Stimulated activated CD4-positive, alpha-beta T cell treated with anti-CD3 and anti-CD28 coated beads, Interleukin-15, amount 100 ng/mL, for 1 hour (primary cell): Measurements from ENCODE around the gene INPP4B.

ENCODE experiments used
- DNase-seq, 2 donors: peaks; one replicate each; pipeline ENCODE4 v3.0.0-alpha.2; 2020; ENCODE audit warnings: low read depth in 1 of 2, low spot score in 1 of 2

INPP4B gene

DNA sequence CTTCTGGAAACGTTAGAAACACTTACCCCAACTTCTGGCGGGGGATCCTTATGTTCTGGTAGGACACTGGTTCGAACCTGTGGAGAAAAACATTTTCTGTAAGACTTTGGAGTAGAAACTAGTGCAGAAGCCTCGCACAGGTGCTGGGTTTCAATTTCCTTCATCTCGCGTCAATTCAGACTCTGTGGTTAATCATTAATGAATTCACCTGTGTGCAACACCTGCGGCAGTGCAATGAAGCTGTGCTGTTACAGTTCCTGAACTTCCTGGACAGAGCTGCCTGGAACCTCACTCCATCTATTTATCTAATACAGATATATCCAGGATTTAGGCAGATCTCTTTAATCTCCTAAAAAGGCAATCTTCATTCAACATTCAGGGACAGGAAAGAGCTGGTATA is 531.4 kb downstream of the INPP4B start:
- DNase-seq: no peak

DNA sequence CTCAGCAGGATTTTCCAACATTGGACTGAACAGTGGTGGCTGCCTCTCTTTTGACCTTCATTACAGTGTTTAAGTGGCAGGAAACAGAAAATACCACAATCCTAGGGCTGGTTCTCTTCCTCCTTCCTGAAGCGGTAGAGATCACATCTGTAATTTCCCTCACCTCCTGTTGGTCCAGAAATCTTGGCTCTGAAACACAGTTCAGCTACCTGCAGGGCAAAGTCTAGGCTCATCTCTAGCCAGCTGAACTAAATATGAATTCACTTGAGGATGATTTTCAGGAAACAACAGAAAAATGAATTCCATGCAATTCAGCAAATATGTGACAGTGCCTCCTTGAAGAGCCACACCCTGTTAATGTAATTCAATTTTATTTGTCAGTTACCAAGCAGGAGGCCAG is 531.9 kb downstream of the INPP4B start:
- no peak for DNase-seq

DNA sequence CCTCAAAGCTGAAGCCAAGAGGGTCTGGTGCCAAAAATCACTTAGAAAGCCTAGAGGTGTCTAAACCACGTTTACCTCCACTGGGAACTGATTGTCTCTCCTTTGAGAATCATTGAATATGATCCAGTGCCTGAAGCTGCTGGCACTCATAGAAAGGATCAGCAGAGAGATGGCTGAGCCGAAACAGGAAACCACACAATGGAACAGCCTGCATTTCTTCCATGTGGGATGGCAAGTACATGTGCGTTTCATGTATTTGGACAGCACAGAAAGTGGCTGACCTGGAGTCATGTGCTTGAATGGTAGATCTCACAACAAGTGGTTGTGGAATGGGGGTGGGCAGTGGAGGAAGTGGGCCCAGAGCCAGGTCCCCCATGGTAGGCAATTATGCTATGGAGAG is 533.7 kb downstream of the INPP4B start:
- no peak for DNase-seq

DNA sequence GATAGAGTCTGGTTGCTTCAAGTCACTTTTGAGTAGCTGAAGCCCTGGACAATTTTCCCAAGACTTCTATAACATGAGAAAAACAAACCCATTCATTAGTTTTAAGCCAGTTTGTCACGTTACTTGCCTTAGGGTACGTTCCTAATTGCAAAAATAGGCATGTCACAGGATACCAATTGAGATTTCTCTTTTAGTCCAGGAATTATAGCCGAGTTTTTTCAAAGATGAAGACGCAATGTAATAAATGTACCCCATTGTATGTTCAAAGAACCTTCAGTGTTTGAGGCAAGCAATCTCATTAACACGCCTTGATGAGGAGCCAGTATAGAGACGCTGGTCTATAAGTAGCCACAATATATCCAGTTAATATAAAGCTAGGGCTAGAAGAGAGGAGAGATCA is 534.2 kb downstream of the INPP4B start:
- DNase-seq: no peak

DNA sequence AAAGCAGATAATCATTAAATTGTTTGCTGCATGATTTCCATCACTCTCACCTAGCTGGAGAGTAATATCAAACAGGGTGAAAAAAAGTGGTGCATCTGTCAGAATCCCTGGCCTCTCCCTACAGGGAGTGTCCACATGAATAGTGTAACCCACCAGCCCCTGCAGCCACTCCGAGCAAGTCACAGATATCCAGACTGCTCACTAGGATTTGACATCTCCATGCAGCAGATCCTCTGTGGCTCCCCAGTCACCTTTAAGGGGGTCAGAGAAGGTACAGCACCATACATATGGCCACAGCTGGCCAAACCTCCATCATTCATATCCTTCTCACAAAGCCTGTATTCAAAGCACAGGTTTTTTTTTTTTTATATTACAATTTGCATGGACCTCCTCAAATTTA is 536.3 kb downstream of the INPP4B start:
- DNase-seq: no peak

DNA sequence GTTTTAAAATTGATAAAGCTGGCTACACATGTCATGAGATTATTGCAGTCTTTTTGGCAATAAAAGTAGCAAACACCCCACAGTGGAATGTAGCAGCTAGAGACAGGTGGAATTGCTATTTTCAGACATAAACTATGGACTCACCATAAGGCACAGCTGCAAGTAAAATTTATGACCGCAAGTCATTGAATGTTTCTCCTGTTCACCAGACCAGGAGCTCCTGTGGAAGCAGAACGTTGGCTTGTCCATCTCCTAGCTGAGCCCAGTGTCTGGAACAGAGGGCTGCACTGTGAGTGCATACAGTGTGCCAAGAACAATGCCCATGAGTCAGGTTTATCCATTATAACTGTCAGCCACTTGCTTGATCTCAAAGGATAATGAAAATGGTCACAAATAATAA is 538.2 kb downstream of the INPP4B start:
- DNase-seq: no peak

DNA sequence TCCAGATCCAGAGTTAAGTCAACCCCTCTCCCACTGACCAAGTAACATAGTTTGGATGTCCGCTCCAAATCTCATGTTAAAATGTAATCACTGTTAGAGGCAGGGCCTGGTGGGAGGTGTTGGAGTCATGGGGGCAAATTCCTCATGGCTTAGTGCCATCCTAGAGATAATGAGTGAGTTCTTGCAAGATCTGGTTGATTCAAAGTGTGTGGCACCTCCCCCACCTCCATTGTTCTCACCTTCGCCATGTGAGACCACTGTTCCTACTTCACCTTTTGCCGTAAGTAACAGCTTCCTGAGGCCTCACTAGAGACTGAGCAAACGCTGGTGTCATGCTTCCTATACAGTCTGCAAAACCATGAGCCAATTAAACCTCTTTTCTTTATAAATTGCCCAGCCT is 548.8 kb downstream of the INPP4B start:
- no peak for DNase-seq

DNA sequence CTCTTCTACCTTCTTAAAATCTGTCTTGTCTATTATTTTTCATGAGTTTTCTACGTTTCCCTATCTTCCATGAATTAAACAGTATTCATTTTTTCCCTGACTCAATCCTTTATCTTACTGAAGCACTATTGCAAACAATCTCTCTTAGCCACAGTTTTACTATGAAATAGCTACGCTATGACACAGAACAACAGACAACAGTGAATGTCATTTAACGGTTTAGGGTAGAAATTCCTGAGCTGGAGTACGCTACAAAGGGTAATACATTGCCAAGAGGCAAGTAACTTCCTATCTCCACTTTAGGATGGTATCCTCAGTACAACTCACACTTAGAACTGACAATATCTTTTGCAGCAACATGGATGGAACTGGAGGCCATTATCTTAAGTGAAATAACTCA is 552.6 kb downstream of the INPP4B start:
- no peak for DNase-seq

DNA sequence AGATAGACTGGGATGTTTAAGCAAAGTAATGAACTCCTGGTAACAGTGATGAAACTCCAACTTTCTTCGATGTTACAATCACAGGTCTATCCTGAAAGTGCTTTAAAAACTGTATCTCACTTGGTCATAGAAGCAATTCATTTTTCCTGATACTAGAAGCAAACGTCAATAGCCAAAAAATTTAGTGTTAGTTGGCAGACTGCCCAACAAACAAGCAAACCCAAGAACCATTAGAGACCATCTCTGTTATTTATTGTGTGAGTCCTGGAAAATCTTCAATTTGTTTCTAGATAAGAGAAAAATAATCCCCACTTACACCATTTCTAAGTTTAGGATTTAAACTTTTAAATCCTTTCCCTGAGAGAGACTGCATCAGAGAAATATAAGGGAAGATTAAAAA is 553.9 kb downstream of the INPP4B start:
- no peak for DNase-seq

DNA sequence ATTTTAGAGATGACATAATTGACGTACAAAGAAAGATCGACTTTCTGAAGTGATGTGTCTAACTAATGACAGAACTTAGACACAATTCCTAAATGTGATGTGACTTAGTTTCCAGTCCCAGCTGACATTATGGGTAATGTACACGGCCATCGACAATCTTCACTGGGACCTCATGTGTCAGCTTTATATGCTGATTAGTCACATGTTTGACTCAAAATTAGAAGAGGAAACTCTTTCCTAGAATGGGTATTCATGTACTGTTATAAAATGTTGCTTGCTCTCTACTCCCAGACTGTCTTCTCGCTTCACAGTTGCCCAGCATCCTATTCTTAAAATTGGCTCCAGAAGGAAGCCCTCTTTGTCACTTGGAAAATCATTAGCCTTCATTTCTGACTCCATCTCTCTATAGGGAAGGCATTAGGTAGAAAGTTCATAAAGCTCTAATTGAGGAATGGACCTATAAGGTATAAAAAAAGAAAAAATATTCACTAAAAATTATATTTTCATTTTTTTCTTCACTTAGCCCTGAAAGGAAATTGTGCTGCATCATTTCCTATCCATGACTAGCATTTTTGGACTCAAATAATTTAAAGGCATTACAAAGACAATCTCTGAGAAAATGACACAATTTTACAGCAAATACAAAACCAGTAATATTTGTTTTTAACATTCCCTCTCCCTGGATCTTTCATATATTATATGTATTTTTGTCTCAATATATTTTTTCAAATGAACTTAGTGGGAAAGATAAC is 554.6 kb downstream of the INPP4B start:
- no peak for DNase-seq

DNA sequence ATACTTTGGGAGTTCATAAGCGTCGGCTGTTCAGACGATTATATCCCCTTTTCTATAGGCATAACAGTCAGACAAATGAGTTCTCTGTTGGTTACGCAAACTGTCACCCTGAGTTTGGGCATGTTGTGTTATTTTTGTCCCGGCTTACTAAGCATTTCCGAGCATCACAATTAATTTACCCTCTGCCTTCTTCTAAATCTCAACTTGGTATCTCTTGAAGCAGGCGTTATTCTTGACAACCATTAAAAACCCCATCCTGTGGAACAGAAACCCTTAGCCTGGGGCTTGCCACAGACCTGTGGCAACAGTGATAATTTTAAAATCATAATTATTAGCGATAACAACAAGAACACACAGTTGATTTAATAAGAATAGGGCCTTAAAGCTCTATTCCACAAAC is 558.7 kb downstream of the INPP4B start:
- DNase-seq: no peak

DNA sequence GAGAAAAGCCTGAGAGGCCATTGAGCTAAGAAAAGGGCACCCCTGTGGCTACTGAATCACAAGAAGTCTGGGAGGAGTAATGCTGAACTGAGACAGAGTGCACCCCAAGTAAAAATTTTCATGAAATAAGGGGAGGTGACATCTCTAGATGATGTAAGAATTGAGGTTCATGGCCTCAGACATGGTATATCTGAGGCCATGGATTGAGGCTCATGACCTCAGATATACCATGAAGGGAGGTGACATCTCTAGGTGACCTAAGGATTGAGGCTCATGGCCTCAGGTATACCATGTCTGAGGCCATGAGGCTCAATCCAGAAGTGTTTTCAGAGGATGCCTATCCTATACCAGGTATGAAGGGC is 560.9 kb downstream of the INPP4B start:
- DNase-seq: no peak

DNA sequence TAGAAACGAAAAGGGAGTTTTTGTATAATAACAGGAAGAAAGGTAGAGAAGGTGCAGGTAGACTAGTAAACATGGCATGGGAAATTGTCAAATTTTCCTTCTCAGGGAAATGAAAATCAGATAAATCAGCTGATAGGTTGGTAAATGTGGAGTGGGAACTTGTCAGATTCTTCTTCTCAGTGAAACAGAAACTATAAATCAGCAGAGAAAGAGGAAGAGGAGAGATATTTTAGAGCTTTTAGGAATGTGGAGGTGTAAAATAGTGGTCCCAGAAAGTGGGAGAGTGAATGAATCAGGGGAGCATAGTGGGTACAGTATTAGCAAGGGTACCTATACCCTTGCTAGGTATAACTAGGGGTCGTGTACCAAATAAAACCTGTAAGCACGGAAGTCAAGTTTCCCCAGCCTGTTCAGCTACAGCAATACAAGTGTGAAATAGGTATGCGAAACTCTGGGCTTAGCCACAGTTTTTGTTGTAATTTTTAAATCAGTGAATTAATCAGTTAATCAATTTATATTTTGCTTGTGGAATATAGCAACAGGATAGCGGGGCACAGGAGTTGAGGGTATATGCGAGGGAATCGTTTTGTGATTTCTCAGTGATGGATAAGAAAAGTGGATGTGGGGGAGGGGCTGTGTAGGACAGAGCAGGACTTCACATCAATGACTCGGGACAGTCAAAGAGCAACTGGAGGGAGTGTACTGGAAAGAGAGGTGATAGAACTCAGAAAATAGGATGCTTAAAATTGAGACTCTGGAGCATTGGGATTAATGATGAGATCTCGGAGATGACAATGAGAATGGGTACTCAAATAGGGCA is 561.5 kb downstream of the INPP4B start:
- no peak for DNase-seq

DNA sequence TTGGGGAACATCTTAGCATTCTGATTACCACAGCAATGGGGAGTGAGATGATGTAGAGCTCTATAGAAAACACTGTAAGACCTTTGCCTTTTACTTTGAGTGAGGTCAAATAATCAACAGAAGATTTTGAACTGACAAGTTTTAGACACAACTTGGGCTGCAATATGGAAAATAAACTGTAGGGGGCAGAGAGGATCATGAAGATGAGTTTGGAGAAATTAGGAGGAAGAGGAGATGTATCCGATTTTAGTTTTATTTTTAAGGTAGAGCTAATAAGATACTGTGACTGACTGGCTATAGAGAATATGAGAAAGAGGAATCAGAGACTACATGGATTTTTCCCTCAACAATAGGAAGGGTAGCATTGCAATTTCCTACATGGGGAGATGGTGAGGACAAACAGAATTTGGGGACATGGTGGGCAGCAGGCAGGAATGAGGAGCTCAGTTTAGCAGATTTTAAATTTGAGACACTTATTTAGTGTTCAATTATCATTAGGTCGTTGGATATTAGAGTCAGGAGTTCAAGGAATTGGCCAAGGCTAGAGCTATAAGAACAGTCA is 563.1 kb downstream of the INPP4B start:
- no peak for DNase-seq

DNA sequence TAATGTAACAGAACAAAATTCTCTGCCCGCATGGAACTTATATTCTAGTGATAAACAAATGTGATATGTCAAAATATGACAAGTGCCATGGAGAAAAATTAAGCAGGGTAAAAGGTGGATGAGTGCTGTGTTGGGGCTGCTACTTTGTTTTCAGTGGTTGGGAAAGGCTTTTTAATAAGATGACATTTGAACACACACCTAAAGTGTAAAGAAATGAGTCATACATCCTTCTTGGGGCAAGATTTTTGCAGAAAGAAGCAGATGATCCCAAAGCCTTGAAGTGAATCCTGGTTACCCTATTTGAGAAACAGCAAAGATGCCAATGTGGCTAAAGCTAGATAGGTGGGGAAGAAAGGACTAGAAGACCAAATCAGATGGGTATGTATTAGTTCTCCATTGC is 564.1 kb downstream of the INPP4B start:
- DNase-seq: no peak

DNA sequence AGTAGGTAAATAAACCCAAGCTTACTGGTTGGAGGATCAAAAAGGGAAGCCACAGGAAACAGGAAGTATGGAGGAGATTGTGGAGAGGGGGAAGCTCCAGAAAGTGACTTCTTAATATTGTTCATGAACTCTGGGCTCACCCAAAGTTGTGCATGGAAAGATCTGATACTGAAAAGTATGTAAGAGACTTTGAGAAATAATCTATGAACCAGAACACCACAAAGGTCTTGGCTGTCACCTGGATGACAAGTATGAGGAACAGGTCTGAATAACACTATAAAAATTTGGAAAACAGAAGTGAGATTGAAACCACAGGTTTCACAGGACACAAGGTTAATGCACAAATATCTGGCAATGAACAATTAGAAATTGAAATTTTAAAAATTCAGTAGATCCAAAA is 567.4 kb downstream of the INPP4B start:
- DNase-seq: no peak

DNA sequence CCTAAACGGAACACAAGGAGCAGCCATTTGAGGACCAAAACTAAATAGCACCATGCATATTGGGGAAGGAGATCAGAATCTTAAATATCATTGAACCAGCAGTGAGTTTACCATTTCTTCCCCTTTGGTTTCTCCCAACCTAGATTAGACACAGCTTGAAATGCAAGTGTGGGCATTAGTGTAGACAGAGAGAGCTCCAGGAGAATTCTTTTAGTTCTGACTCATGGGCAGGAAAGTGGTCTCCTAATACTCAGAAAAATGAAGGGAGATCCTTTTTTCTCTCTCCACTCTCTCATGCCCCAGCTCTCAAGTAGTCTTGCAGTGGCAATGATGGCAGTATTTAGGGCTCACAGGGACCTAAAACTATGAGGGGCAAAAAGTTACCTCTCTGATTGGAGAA is 567.9 kb downstream of the INPP4B start:
- no peak for DNase-seq

DNA sequence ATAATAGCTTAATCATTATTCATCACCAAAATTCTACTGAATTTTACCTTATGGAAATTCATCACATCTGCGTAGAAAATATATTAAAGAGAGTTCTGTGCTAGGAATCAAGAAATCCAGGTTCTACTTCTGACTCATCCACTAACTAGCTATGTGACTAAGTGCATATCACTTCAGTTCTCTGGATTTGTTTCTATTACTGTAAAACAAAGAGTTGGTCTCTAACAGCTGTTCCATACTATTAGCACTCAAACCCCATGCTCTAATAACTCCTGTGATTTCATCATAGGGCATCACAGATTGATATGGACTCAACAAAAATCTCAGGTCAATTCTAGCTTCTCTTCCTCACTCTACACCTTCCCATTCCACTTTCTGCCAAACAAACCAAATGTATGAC is 572.0 kb downstream of the INPP4B start:
- DNase-seq: no peak

DNA sequence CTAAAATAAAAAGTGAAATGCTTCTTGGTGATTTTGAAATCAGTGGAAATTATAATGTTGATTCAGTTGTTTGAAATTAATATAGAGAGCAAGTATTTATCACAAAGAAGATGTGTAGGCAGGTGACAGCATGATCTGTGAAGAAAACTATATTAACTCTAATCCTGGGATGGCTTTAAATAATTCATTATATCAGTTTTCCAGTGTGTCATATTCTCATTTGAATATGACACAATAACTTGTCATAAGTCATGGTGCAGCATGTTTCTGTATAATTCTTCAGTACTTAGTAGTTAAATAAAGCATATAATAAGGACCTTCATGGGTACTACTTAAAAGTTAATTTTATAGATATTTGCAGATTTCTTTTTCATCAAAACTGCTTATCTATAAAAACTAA is 573.6 kb downstream of the INPP4B start:
- DNase-seq: no peak

DNA sequence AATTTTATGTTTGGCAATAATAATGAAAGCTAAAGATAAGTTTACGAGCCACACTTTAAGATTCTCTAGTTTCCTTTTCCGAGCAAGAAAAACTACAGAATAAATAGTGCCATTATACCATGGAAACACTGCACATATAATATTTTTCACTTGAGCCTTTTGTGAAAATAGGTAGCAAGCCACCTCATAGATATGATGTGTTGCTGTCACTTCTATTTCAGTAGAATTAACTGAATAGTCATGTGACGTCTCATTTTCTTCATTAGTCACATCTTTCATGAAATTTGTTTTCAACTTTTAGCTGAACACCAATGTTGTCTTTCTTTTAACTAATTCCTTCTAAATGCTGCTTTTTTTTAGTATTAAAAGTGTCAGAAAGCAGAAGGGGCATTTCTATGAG is 574.3 kb downstream of the INPP4B start:
- DNase-seq: no peak

DNA sequence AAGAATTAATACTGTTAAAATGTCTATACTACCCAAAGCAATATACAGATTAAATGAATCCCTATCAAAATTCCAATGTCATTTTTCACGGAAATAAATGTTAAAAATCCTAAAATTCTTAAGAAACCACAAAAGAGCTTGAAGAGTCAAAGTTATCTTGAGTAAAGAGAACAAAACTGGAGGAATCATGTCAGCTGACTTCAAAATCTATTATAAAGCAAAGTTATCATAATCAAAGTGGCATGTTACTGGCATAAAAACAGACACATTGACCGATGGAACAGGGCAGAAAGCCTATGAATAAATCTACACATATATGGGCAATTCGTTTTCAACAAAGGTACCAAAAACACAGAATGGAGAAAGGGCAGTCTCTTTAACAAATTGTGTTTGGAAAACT is 579.0 kb downstream of the INPP4B start:
- DNase-seq: no peak

DNA sequence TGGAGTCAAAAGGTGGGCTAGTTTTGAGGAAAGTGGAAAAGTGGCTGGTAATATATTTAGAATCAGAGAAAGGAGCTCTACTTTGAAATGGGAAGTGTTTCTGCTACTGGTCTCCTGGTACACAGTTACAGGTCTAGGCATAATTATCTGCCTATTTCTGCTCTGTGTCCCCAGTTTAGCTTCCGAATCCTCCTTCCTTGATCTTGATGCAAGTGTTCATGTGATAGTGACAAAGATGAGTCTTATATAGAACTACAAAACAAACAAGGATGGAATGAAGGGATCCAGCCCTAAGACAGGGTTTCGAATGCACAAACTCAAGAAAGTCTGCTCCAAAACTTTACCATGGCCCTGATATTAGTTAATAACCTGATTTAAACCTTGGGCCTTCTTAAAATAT is 580.2 kb downstream of the INPP4B start:
- no peak for DNase-seq

DNA sequence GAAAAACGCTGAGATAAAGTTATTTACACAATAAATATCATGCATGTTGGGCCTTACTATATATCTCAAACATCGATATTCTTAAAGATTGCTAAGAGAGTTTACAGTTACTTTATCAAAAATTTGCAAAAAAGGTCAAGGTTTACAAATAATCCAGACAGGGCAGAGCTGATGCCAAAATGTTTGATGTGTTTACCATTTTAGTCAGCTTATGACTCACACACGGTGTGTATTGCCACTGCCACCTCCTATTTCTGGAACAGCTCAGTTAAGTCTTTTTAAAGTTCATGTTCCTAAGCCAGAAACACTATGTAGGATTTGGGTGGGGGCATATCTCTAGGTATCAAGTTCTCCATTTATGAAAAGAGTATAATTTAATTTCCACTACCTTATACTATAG is 580.6 kb downstream of the INPP4B start:
- DNase-seq: no peak
